Astrocyte of the cerebellum (primary cell): ENCODE measurements around the gene ZMIZ1.

Source experiments
- DNase-seq: peaks from one replicate; pipeline ENCODE4 v3.0.0-alpha.2; 2011; ENCODE audit warnings: low read depth
- H3K4me3 ChIP-seq: 2 replicates; pipeline ENCODE4 v1.5.1; 2011; ENCODE audit warnings: mild to moderate bottlenecking, low read depth, low read length, moderate library complexity
- CTCF ChIP-seq: IDR thresholded peaks from 2 replicates; pipeline ENCODE4 v1.5.1; 2012; ENCODE audit warnings: low read length, low read depth, moderate library complexity, mild to moderate bottlenecking; ENCODE audit errors: missing control alignments
- in situ Hi-C: cut with HindIII; loops from 2 replicates; pipeline ENCODE4 v1.10.0; 2017; ENCODE audit warnings: low sequenced_read_pairs

ZMIZ1 gene

DNA sequence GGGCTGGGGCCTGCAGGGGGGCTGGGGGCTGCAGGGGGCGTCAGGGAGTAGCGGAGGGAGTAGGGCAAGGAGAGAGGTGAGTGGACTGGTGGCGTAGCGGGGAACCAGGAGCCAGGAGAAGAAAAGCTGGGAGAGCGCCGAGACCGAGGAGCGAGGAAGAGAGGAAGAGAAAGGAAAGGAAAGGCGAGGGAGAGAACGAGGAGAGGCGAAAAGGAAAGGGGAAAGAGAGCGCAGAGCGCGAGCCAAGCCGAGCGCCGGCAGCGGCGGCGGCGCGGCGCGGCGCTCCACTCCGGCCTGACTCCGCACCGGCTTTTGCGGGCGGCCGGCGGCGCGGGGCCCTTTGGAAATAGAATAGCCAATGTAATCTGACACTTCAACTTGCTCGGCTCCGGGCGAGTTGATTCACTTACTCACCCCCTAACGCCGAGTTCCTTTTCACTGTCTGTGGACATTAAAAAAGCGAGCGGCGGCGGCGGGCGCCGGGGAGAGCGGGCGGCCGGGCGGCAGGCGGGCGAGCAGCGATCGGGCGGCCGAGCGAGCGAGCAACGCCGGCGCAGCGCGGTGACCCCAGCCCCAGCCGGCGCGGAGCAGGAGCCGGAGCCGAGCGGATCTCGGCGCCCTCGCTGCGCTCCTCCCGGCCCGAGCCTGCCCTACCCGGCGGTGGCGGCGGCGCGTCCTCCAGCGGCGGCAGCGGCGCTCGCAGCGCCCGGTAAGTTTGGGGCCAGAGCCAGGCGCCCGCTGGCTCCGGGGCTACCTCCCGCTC, at the start of gene ZMIZ1:
TSS of gene ZMIZ1 (plus strand) at position 405 of the 763 bp plus-strand sequence. CDS start 132,667 bp downstream, outside the sequence.
- peak within 1 kb of the TSS; percentile 98 for H3K4me3 ChIP-seq
- no peak for TF ChIP-seq CTCF
- DNase-seq = peak; percentile 80
- in situ Hi-C loops = no loop called here

DNA sequence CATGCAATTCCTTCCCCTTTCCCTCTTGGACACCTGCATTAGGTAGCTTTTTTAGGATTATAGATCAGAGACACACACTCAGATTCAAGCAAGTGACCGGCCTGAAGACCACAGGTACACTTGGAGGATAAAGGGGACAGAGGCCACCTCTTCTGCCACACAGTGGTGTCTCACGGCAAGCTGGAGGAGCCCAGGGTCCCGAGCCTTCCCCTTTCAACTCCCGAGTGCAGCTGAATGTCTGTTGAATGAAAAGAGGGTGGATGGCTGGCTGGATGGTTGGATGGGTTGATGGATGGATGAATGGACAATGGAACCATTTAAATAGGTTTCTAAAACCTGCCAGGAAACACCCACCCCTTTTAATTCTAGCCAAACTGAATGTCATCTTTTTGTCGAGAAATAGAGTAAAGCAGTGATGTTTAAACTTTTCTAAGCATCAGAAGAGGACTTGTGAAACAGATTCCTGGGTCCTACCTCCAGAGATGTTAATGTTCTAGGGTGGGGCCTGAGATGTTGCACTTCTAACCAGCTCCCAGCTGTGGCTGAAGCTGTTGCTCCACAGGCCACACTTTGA, 49.2 kb upstream of the ZMIZ1 start:
- DNase-seq = no peak
- H3K4me3 ChIP-seq = no peak overlapping the region
- no peak for TF ChIP-seq CTCF
- in situ Hi-C loops = no loop called here

DNA sequence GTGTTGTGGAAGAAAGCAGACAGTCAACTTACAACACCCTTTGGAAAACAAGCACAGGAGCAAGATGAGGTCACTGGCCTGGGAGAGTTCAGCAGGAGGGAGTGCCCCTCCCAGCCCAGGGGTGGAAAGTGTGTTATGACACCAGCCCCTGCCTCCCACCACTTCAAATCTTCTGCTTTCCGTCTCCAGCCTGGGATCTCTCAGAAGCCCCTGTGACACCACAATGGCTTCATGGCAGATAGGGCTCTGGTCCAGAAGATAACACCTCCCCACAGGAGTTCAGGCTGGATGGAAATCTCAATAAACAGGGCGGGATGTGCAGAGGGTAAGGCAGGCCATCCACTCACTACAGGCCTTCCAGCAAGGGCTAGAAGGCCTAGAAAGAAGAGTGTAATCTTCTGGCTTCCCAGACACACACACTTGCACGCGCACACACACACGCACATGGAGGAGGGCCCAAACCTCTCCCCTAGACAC, 48.7 kb upstream of the ZMIZ1 start:
- no peak for TF ChIP-seq CTCF
- in situ Hi-C loops = no loop called here
- no peak for DNase-seq

GRCh38 chr10:79020605-79021004, 48.2 kb upstream of the ZMIZ1 start:
- TF ChIP-seq CTCF = no peak
- DNase-seq = no peak
- in situ Hi-C loops = no loop called here
- no peak overlapping the region for H3K4me3 ChIP-seq

More for the DNA sequence above, 48.7 kb upstream of the ZMIZ1 start:
- no peak overlapping the region for H3K4me3 ChIP-seq

DNA sequence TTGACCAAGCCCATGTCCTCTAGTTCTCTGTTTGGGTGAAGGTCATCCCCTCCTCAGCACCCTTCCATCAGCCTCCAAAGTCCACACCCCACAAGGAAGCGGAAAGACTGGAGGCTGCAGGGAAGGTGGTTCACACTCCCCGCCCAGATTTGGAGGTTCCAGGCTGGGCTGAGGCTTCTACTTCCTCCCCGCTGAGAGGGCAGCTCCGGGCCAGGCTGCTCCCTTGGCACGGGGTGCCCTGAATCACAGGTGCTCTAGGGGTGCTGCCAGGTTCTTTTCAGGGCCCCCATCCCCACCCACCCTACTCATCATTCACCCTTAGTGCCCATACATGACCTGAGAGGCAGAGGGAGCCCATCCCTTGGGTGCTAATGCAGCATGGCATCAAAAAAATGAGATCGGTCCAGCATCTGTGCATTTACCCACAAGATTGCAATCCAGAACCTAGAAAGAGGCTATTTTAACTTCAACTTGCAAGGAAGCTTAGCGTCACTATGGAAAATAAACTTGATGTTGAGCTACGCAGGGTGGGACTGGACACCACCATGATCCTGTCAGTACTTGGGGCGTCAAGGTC, 47.3 kb upstream of the ZMIZ1 start:
- no peak for DNase-seq
- H3K4me3 ChIP-seq = no peak overlapping the region
- TF ChIP-seq CTCF = no peak
- in situ Hi-C loops = no loop called here

- in situ Hi-C loops = no loop called here
- no peak for TF ChIP-seq CTCF
- DNase-seq = no peak
Measured at GRCh38 chr10:79021948-79022499, 46.7 kb upstream of the ZMIZ1 start.

More at GRCh38 chr10:79021948-79022499, 46.7 kb upstream of the ZMIZ1 start:
- no peak overlapping the region for H3K4me3 ChIP-seq
